Liver (tissue), 3 donors: ENCODE results near the gene IQCE.

ENCODE experiments used
- FOXA1 ChIP-seq: IDR thresholded peaks from 2 replicates; pipeline ENCODE4 v1.6.1; 2016; ENCODE audit warnings: antibody characterized with exemption
- GABPA ChIP-seq, 2 donors: IDR thresholded peaks in 1 of 2; conservative IDR thresholded peaks in 1 of 2; 2 replicates each; pipeline ENCODE4 v1.6.1; 2016; ENCODE audit warnings: antibody characterized with exemption in 2 of 2, mild to moderate bottlenecking in 1 of 2, moderate library complexity in 1 of 2
- HNF4A ChIP-seq, 2 donors: conservative IDR thresholded peaks; 2 replicates each; pipeline ENCODE4 v1.6.1; 2016; ENCODE audit warnings: antibody characterized with exemption in 2 of 2, mild to moderate bottlenecking in 2 of 2
- HNF4G ChIP-seq: IDR thresholded peaks from 2 replicates; pipeline ENCODE4 v1.6.1; 2016; ENCODE audit warnings: antibody characterized with exemption
- JUND ChIP-seq, 2 donors: IDR thresholded peaks; 2 replicates each; pipeline ENCODE4 v1.6.1; 2016; ENCODE audit warnings: antibody characterized with exemption in 2 of 2
- RAD21 ChIP-seq, 2 donors: IDR thresholded peaks; 2 replicates each; pipeline ENCODE4 v1.6.1; 2016; ENCODE audit warnings: antibody characterized with exemption in 2 of 2, mild to moderate bottlenecking in 2 of 2
- TAF1 ChIP-seq: conservative IDR thresholded peaks from 2 replicates; pipeline ENCODE4 v1.6.1; 2016; ENCODE audit warnings: antibody characterized with exemption, mild to moderate bottlenecking
- YY1 ChIP-seq: IDR thresholded peaks from 2 replicates; pipeline ENCODE4 v1.6.1; 2016; ENCODE audit warnings: antibody characterized with exemption, mild to moderate bottlenecking
- TF ChIP-seq, protein P1 (sequence below): fragments of 150-350 bp; IDR thresholded peaks from 2 replicates; pipeline ENCODE4 v1.5.1; 2017; ENCODE audit warnings: improper control_type of control experiment, low read depth, low read length; ENCODE audit not compliant: missing input control
- TF ChIP-seq, protein P2 (sequence below): IDR thresholded peaks from 2 replicates; pipeline ENCODE4 v1.6.1; 2016; ENCODE audit warnings: antibody characterized with exemption
- donor health status: healthy.
- donor health status: healthy.

DNA sequence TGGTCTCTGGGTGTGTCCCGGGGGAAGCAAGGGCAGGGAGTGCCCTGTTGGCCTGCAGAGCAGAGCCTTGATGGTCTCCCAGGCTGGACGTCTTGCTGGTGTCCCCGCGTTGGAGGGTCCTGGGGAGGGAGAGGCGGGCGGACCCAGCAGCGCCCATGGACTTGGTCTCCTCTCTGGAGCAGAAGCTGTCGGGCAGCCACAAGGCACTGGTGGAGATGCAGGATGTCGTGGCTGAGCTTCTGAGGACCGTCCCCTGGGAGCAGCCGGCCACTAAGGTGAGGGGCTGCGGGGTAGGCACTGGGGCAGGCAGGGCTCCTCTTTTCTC lies 93.9 kb downstream of the IQCE start:
- TF ChIP-seq TAF1 = no peak
- TF ChIP-seq FOXA1 = no peak
- TF ChIP-seq, protein P1, sequence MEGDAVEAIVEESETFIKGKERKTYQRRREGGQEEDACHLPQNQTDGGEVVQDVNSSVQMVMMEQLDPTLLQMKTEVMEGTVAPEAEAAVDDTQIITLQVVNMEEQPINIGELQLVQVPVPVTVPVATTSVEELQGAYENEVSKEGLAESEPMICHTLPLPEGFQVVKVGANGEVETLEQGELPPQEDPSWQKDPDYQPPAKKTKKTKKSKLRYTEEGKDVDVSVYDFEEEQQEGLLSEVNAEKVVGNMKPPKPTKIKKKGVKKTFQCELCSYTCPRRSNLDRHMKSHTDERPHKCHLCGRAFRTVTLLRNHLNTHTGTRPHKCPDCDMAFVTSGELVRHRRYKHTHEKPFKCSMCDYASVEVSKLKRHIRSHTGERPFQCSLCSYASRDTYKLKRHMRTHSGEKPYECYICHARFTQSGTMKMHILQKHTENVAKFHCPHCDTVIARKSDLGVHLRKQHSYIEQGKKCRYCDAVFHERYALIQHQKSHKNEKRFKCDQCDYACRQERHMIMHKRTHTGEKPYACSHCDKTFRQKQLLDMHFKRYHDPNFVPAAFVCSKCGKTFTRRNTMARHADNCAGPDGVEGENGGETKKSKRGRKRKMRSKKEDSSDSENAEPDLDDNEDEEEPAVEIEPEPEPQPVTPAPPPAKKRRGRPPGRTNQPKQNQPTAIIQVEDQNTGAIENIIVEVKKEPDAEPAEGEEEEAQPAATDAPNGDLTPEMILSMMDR = no peak
- no peak for TF ChIP-seq GABPA (IDR thresholded peaks at IDR 0.05 in 1 of 2, conservative IDR thresholded peaks at IDR 0.05 in 1 of 2)
- TF ChIP-seq RAD21 (IDR thresholded peaks at IDR 0.05) = no peak
- no peak for TF ChIP-seq HNF4A (conservative IDR thresholded peaks at IDR 0.05)
- TF ChIP-seq, protein P2, sequence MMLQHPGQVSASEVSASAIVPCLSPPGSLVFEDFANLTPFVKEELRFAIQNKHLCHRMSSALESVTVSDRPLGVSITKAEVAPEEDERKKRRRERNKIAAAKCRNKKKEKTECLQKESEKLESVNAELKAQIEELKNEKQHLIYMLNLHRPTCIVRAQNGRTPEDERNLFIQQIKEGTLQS = no peak
- TF ChIP-seq JUND (IDR thresholded peaks at IDR 0.05) = no peak
- TF ChIP-seq HNF4G = no peak
- no peak for TF ChIP-seq YY1
